ENCODE results near the gene TP73.

TP73 gene

GRCh38 chr1:3691421-3692204, 39.3 kb downstream of the TP73 start:
- DNase-seq: peak; percentile 48

- DNase-seq: peak; percentile 40
Observed at GRCh38 chr1:3692598-3692997, 40.3 kb downstream of the TP73 start.

DNA sequence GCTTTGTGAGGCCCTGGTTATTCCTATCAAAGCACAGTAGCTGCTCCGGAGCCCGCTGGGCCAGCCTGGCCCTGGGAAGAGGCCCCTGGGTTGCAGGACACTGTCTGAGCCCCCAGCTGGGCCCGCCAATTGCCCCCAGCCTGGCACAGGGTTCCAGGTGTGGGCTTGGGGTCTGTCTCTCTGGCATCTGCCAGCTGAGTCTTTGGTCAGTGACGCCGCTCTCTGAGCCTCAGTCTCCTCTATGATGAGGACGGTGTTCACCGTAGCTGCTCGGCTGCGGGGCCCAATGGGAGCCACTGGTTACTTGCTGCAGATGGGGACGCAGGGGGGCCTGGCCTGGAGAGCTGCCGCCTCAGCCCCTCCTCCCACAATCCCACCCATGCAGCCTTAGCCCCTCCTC, 41.0 kb downstream of the TP73 start:
- DNase-seq: no peak

DNA sequence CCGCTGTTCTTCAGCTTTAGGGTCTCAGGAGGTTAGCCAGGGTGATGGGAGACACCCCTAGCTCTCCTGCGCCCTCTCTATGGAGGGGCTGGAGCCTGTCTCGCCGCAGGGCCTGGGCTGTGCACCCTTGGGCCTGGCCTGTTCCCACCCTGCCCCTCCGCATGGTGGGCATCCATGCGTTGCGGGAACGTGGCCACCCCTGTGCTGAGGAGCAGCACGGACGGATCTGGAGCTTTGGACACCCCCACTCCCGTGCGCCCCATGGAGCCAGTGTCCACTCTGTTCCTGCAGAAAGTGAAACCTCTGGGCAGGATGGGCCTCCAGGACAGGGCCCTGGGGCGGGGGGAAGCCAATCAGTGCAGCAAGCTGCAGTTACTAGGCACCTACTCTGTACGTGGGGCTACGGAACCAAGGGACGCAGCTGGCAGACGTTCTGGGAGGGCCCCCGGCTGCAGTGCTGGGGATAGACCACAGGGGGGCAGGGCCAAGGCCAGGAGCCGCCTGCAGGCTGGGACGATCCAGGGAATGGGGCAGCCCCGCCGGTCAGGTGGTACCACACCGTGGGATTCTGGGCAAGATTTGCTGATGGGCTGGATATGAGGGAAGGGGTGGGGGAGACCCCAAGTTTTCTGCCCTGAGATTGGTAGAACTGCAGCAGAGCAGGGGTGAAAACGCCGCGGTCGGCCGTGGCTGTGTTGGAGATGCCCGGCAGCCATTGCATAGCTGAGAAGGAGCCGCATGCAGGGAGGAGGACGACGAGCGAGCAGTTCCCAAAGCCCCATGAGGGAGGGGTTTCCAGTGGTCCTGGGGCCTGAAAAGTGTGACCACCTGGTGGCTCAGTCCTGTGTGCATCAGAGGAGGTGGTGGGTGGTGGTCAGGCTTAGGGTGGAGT, 43.3 kb downstream of the TP73 start:
- peak; percentile 20 for DNase-seq

DNA sequence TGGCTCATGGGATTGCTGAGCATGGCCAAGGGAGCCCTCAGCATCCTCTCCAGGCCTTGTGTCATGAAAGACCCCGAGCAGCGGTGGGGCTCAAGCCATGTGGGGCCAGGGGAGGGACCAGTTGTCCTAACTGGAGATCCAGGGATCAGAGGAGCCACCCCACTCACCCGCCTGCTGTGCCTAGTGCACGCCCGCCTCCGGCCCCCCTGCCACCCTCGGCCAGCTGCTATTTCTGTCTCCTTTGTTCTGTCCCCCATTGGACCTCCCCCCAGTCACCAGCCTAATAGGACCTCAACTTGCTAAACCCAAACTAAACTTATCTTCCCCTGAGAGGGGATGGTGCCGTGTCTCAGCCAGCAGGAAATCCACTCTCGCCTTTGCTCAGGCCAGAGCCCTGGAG, 44.4 kb downstream of the TP73 start:
- no peak for DNase-seq

- DNase-seq: no peak
Observed at GRCh38 chr1:3697104-3697503, 44.8 kb downstream of the TP73 start.

- peak; percentile 97 for DNase-seq
Observed at GRCh38 chr1:3697810-3698209, 45.5 kb downstream of the TP73 start.

DNA sequence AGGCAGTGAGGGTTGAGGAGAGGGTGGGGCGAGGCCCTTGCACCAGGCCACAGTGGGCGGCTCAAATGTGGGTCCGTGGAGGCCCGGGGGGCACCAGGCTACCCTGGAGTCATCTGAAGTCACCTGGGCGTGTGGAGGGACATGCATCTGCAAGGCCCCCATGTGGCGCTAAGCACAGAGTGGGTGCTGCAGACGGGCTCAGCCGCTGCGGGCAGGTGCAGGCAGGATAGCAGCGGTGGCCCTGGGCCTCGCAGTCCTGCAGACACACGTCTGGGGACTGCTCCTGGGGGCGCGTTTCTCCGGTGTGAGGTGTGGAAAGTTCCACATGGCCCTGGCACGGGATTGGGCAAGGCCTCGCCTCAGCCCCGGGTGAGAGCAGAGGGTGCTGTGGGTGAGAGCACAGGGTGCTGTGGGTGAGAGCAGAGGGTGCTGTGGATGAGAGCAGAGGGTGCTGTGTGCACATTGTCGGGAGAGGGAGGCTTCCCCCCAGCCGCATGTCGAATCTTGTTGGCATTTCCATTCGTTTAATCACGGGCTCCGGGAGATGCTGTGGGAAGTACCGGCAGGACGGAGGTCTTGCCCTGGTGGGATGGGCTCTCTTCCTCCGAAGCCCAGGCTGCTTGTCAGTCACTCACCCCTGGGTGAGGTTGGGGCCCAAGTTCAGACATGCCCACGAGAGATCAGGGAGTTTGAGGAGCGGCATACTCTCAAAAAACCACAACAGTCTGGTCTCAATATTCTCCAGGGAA, 46.5 kb downstream of the TP73 start:
- DNase-seq: peak; percentile 58

DNA sequence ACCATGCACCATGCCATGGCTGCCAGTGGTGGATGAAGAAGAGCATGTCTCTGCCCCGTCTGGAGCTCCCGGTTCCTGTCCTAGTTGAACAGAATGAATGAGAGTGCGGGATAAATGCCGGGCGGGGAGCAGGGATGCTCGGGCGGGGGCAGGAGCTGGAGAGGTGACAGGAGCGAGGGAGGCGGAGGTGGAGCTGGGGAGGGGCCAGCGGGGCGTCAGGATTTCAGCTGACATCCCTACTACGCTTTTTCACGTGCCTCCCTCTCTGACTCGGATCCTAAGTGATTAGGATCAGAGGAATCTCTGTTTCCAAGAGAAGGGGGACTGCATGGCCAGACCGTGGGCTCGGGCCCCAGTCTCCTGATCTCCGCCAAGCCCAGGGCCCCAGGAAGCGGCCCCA, 47.3 kb downstream of the TP73 start:
- no peak for DNase-seq

GRCh38 chr1:3700631-3701030, 48.3 kb downstream of the TP73 start:
- DNase-seq: no peak

DNA sequence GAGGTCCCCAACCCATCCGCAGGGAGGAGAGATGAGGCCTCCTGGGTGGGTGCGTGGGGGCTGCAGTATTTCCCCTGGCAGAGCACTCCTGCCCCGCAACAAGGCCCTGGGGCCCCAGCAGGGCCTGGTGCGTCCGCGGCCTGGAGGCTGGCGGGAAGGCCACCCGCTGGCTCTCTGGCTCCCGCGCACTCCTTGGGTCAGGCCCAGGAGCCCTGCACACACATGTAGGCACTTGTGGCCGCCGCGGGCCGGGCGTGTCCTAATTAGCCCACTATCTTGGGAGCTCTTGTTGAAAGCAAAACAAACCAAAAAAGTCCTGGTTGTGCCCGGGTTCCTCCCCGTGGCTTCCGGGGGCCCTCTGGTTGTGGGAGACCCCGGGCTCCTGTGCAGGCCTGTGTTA, 50.2 kb downstream of the TP73 start:
- DNase-seq: no peak

GRCh38 chr1:3702990-3703728, 50.8 kb downstream of the TP73 start:
- no peak for DNase-seq

DNA sequence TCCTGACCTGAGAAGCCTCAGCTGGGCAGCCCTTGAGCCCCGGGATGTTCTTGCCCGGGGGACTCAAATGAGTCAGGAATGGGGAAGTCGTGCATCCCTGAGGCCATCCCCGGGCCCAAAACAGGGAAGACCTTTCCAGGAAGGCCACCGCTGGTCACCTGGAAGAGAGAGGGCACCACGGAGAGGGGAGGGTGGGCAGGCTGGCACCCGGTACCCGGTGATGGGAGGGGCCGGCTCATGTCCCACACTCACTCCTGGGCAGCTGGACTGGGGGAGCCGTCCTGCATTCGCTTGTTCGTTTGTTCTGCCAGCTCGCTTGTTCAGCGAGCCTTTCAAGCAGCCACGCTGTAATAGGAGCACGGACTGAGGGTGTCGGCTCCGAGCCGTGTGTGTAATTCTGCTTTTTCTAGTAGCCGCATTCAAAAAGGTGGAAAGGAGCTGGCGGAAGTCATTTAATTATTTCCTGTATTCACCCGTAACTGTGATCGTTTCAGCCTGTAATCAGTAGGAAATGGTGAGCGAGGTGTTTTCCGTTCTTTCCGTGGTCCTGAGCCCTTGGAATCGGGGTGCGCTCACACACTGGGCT, 51.6 kb downstream of the TP73 start:
- DNase-seq: no peak

DNA sequence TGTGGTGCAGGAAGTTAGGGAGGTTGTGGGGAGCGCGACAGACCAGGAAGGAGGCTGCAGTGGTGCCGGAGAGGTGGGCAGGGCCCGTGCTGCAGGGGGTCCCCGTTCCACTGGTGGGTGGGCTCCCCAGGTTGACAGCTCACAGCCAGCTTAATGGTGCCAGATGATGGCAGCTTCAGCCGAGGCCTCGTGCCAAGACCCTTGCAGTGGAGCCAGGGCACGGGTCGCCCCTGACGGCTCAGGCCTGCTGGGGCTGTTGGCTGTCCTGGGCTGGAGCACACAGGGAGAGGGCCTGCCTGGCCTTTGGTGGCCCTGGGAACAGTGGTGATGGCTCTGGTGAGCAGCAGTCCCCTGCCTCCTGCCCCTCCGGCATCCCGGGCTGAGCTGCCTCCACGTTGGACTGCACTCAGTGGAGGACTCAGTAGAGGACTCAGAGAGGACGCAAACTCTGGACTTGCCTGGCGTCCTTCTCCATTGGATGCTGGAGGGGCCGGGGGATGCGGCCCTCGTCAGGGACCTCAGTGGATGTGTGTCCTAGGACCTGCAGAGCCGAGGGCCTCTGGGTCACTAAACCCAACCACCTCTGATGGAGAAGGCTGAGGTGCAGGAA, 53.1 kb downstream of the TP73 start:
- DNase-seq: no peak

GRCh38 chr1:3706651-3707297, 54.5 kb downstream of the TP73 start:
- DNase-seq: no peak

GRCh38 chr1:3707298-3707938, 55.1 kb downstream of the TP73 start:
- DNase-seq: no peak

DNA sequence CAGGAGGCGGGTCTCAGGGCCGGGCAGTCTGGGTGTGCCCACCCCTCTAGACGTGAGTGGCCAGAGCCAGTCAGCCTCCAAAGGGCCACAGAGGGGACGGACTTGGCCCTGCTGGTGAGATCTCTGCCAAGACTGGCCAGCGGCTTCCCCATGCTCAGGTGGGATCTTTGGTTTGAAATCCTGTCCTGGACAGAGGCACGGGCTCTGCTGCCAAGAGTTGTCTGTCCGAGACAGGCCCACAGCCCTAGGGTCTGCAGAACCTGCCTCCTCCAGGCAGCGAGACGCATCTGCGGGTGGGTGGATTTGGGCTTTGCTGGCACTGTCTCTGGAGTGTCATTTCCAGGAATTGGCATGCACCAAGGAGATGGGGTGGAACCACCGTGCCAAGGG, 55.6 kb downstream of the TP73 start:
- DNase-seq: no peak

- DNase-seq: no peak
Observed at GRCh38 chr1:3708791-3709190, 56.5 kb downstream of the TP73 start.

DNA sequence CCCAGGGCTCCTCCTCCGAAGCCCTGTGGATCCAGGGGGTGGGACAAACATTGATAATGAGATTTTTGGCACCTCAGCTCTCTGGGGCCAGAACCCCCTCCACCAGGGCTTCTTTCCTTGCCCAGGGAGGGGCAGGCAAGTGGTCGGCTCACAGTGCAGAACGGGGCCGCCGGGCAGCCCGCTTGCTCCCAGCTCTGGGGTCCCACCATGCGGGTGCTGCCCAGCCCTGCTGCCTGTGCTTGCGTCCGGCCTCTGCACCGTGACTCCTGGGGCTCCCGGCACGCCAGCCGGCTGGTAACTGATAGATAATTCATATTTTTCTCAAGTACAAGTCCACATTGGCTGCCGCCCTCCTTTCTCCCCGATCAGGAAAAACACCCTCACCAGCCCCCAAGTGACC, 57.9 kb downstream of the TP73 start:
- no peak for DNase-seq

GRCh38 chr1:3711381-3711779, 59.1 kb downstream of the TP73 start:
- DNase-seq: no peak
